GM21825 (cell line): Measurements from ENCODE around the gene SBF2.
"Not testable (repeated sequence)": the region's sequence is repeated elsewhere in the genome, so short reads cannot be mapped to it uniquely, and the experiment has no call there.

Source experiments
- ATAC-seq: cut with Tn5 transposase; IDR thresholded peaks from one replicate; pipeline ENCODE4 v1.9.1; 2021; ENCODE audit warnings: mild to moderate bottlenecking, moderate library complexity; ENCODE audit not compliant: unreplicated experiment

The SBF2 gene

GRCh38 chr11:10125522-10126133, 168.4 kb downstream of the SBF2 start:
- no peak for ATAC-seq

- ATAC-seq: no peak
Observed at GRCh38 chr11:10122326-10123197, 171.5 kb downstream of the SBF2 start.

GRCh38 chr11:10118865-10119264, 175.2 kb downstream of the SBF2 start:
- no peak for ATAC-seq

GRCh38 chr11:10117709-10118351, 176.2 kb downstream of the SBF2 start:
- no peak for ATAC-seq

GRCh38 chr11:10116588-10116987, 177.4 kb downstream of the SBF2 start:
- no peak for ATAC-seq

- ATAC-seq: no peak
Observed at GRCh38 chr11:10114593-10115404, 179.2 kb downstream of the SBF2 start.

- ATAC-seq: no peak
Observed at GRCh38 chr11:10113852-10114251, 180.2 kb downstream of the SBF2 start.

- no peak for ATAC-seq
Observed at GRCh38 chr11:10109806-10110205, 184.2 kb downstream of the SBF2 start.

GRCh38 chr11:10108915-10109680, 184.9 kb downstream of the SBF2 start:
- no peak for ATAC-seq

- ATAC-seq: no peak
Observed at GRCh38 chr11:10107497-10107896, 186.5 kb downstream of the SBF2 start.

- ATAC-seq: no peak
Observed at GRCh38 chr11:10097615-10098014, 196.4 kb downstream of the SBF2 start.

- ATAC-seq: no peak
Observed at GRCh38 chr11:10096987-10097386, 197.0 kb downstream of the SBF2 start.

- ATAC-seq: no peak
Observed at GRCh38 chr11:10095412-10096208, 198.4 kb downstream of the SBF2 start.

- no peak for ATAC-seq
Observed at GRCh38 chr11:10092426-10092825, 201.6 kb downstream of the SBF2 start.

- no peak for ATAC-seq
Observed at GRCh38 chr11:10091314-10092045, 202.5 kb downstream of the SBF2 start.

- not testable (repeated sequence) for ATAC-seq
Observed at GRCh38 chr11:10087923-10088225, 206.1 kb downstream of the SBF2 start.

GRCh38 chr11:10087186-10087922, 206.7 kb downstream of the SBF2 start:
- ATAC-seq: no peak

GRCh38 chr11:10080138-10080537, 213.9 kb downstream of the SBF2 start:
- no peak for ATAC-seq
